D721Med (cell line): ENCODE results near the gene ATXN7L1.
A peak's percentile ranks its signal among the peaks of the same experiment; 100 is the strongest.

Source experiments
- DNase-seq: peaks from one replicate; pipeline ENCODE4 v3.0.0; 2011; ENCODE audit warnings: low spot score; ENCODE audit not compliant: insufficient read length
- FAIRE-seq: peaks from 2 replicates; lab custom pipeline; 2011; peaks lifted over from hg19 to GRCh38; lab: Jason Lieb, UNC
- TF ChIP-seq, protein P1 (sequence below): IDR thresholded peaks from 2 replicates; pipeline ENCODE4 v1.5.1; 2012; ENCODE audit warnings: mild to moderate bottlenecking, control low read depth; ENCODE audit not compliant: insufficient read depth; ENCODE audit errors: missing control alignments

The ATXN7L1 gene

DNA sequence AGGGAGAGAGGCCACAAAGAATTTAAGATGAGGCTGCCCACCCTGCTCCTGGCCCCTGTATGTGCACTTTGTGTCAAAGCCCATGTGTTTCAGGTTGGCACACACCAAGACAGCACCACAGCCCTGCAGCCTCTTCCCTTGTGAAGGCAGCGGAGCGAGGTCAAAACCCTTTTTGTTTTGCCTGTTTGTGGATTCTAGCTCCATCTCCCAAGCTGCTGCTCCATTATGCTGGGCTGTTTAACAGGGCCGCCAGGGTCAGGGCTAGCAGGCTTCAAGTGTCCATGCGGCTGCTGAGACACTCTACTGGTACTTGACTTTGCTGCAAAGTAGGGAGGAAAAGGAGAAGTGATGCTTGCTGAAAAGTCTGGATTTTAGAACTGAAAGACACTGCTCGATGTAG lies 152.8 kb downstream of the ATXN7L1 start:
- TF ChIP-seq, protein P1, sequence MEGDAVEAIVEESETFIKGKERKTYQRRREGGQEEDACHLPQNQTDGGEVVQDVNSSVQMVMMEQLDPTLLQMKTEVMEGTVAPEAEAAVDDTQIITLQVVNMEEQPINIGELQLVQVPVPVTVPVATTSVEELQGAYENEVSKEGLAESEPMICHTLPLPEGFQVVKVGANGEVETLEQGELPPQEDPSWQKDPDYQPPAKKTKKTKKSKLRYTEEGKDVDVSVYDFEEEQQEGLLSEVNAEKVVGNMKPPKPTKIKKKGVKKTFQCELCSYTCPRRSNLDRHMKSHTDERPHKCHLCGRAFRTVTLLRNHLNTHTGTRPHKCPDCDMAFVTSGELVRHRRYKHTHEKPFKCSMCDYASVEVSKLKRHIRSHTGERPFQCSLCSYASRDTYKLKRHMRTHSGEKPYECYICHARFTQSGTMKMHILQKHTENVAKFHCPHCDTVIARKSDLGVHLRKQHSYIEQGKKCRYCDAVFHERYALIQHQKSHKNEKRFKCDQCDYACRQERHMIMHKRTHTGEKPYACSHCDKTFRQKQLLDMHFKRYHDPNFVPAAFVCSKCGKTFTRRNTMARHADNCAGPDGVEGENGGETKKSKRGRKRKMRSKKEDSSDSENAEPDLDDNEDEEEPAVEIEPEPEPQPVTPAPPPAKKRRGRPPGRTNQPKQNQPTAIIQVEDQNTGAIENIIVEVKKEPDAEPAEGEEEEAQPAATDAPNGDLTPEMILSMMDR: no peak
- FAIRE-seq (no peak), DNase-seq (peak; percentile 30)

DNA sequence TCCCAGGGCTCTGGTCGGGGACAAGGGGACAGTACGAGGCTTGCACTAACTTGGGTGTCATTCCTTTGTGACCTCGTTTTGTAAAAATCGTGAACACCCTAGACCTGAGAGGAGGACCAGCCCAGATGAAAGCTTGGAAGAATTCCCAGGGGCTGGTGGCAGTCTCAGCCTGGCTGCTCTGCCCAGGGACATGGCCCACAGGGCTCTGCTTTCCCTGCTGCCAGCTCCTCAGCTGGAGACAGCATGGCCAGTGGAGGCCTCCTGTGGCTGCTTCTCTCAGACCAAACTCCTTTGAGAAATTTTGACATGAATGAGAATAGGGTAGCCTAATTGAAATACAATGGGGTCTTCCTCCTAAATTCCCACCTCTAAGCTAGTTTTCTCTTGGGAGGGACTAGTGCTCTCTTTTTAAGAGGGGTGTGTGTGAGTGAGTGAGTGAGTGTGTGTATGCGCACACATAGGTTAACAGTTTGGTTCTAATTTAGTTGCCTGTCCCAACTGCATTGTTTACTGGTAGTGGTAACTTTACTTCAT lies 154.8 kb downstream of the ATXN7L1 start:
- DNase-seq (no peak), FAIRE-seq (no peak)
- TF ChIP-seq, protein P1: no peak

DNA sequence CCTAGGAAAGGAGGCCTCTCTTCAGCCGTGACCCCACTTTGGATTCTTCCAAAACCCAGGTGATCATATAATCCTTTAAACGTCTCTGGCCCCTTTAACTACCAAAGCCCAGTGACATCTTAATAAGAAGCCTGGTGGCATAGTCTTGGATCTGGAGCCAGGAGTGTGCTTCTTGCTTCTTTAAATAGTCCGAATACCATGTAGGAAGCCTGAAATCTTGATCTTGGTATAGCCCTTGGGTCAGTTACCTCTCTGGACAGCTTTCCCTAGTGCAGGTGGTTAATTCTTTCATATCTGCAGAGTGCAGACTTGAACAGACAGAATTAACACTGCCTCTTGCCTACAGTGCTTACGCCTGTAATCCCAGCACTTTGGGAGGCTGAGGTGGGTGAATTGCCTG lies 156.5 kb downstream of the ATXN7L1 start:
- no peak for DNase-seq
- FAIRE-seq: no peak
- TF ChIP-seq, protein P1: no peak

DNA sequence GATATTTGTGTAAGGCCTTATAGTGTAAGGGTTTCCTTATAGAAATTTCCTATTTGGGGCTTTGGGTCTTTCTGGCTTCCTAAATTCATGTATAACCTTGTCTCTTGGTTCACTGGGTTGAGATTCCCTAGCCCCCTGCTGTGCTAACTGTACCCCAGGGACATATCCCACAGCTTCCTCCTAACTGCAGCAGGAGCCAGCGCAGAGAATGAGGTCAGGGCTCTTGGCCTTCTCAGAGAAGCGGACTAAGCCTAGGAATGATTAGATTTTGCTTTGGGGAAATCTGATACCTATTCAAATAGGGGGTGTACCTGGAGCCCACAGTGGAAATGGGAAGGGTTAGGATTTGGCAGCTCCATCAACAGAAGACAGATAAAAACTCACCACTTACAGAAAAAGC lies 157.0 kb downstream of the ATXN7L1 start:
- TF ChIP-seq, protein P1: no peak
- FAIRE-seq (no peak), DNase-seq (no peak)

DNA sequence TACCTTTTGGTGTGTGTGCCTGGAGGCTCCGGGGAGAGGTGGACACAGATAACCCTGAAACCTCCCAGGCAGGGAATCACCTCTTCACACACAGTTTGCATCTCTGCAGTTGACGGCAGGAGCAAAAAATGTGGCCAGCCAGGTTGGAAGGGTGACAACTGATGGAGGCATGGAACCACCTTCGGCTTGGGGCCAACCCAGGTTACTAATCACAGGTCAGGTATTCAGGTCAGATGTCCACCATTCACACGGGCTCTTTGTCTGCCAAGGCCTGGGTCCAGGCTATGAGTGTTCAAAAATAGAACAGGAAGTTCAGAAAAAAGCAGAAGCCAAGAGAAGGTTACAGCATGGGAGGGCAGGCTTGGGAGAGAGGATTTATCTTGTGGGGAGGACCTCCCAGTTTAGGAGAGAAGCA lies 157.9 kb downstream of the ATXN7L1 start:
- TF ChIP-seq, protein P1: no peak
- no peak for FAIRE-seq
- DNase-seq: no peak

DNA sequence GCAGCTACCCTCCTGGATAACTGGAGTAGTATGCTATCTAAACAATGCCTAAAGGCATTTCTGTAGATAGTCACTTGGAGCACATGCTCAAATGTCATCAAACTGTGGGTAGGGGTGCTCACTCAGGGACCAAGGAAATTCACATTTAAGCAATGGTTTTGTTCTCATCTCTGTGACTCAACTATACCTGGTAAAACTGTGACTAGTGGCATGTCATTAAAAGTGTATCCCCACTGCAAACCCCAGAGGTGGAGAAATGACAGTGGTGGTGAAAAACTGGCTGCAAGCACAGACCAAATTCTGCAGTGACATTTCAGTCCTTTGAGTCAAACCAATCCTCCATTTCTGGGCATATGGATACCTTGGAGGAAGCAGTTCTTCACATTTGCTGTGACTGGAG lies 160.9 kb downstream of the ATXN7L1 start:
- no peak for FAIRE-seq
- no peak for DNase-seq
- TF ChIP-seq, protein P1: no peak
